HL-60 (cell line): ENCODE measurements around the gene TUT1.

Source experiments
- DNase-seq, 2 experiments: peaks; one replicate each; pipeline ENCODE4 v3.0.0-alpha.2; 2010 to 2020; ENCODE audit warnings: low read depth in 1 of 2, low spot score in 1 of 2
- H3K27ac ChIP-seq: fragments of 250-450 bp; sonication (Bioruptor Pico); replicated peaks from 2 replicates; pipeline ENCODE4 v1.5.1; 2020; ENCODE audit warnings: mild to moderate bottlenecking, moderate library complexity
- H3K27me3 ChIP-seq: fragments of 250-450 bp; sonication (Bioruptor Pico); 2 replicates; pipeline ENCODE4 v1.5.1; 2021; ENCODE audit warnings: mild to moderate bottlenecking, moderate library complexity; ENCODE audit not compliant: insufficient read depth, poor library complexity, severe bottlenecking
- H3K4me3 ChIP-seq: replicated peaks from 2 replicates; pipeline ENCODE4 v1.5.1; 2011; ENCODE audit warnings: mild to moderate bottlenecking, control low read depth, low read length; ENCODE audit not compliant: insufficient read depth
- GABPA ChIP-seq: IDR thresholded peaks from 2 replicates; pipeline ENCODE4 v1.6.1; 2012; ENCODE audit warnings: low read depth
- POLR2AphosphoS5 ChIP-seq: IDR thresholded peaks from 2 replicates; pipeline ENCODE4 v1.6.1; 2012; ENCODE audit warnings: low read depth
- SPI1 ChIP-seq: IDR thresholded peaks from 2 replicates; pipeline ENCODE4 v1.6.1; 2012; ENCODE audit warnings: low read depth, mild to moderate bottlenecking, borderline replicate concordance
- TF ChIP-seq, protein P1 (sequence below): IDR thresholded peaks from 2 replicates; pipeline ENCODE4 v1.6.1; 2012; ENCODE audit warnings: low read depth; ENCODE audit not compliant: insufficient replicate concordance
- TF ChIP-seq, protein P2 (sequence below): IDR thresholded peaks from one replicate; pipeline ENCODE4 v1.5.1; 2011; ENCODE audit warnings: low read length, control low read depth, inconsistent platforms; ENCODE audit not compliant: insufficient read depth

TUT1 gene

GRCh38 chr11:62543680-62544444 is 47.5 kb downstream of the TUT1 start:
- Histone ChIP-seq H3K27me3 (no peaks in the 10 kb centered on the region), H3K27ac (no peak overlapping the region)
- DNase-seq: no peak

GRCh38 chr11:62542750-62543567 is 48.4 kb downstream of the TUT1 start:
- peak; percentile 63; the same call in 1 of the 2 replicates for TF ChIP-seq SPI1
- TF ChIP-seq, protein P1, sequence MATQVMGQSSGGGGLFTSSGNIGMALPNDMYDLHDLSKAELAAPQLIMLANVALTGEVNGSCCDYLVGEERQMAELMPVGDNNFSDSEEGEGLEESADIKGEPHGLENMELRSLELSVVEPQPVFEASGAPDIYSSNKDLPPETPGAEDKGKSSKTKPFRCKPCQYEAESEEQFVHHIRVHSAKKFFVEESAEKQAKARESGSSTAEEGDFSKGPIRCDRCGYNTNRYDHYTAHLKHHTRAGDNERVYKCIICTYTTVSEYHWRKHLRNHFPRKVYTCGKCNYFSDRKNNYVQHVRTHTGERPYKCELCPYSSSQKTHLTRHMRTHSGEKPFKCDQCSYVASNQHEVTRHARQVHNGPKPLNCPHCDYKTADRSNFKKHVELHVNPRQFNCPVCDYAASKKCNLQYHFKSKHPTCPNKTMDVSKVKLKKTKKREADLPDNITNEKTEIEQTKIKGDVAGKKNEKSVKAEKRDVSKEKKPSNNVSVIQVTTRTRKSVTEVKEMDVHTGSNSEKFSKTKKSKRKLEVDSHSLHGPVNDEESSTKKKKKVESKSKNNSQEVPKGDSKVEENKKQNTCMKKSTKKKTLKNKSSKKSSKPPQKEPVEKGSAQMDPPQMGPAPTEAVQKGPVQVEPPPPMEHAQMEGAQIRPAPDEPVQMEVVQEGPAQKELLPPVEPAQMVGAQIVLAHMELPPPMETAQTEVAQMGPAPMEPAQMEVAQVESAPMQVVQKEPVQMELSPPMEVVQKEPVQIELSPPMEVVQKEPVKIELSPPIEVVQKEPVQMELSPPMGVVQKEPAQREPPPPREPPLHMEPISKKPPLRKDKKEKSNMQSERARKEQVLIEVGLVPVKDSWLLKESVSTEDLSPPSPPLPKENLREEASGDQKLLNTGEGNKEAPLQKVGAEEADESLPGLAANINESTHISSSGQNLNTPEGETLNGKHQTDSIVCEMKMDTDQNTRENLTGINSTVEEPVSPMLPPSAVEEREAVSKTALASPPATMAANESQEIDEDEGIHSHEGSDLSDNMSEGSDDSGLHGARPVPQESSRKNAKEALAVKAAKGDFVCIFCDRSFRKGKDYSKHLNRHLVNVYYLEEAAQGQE: no peak
- TF ChIP-seq, protein P2, sequence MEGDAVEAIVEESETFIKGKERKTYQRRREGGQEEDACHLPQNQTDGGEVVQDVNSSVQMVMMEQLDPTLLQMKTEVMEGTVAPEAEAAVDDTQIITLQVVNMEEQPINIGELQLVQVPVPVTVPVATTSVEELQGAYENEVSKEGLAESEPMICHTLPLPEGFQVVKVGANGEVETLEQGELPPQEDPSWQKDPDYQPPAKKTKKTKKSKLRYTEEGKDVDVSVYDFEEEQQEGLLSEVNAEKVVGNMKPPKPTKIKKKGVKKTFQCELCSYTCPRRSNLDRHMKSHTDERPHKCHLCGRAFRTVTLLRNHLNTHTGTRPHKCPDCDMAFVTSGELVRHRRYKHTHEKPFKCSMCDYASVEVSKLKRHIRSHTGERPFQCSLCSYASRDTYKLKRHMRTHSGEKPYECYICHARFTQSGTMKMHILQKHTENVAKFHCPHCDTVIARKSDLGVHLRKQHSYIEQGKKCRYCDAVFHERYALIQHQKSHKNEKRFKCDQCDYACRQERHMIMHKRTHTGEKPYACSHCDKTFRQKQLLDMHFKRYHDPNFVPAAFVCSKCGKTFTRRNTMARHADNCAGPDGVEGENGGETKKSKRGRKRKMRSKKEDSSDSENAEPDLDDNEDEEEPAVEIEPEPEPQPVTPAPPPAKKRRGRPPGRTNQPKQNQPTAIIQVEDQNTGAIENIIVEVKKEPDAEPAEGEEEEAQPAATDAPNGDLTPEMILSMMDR: peak; percentile 94
- Histone ChIP-seq H3K4me3 (peak overlapping the region; percentile 15), H3K27ac (no peak overlapping the region), H3K27me3 (no peaks in the 10 kb centered on the region)
- peak; percentile 62 to 83 for DNase-seq

More at GRCh38 chr11:62543680-62544444, 47.5 kb downstream of the TUT1 start:
- TF ChIP-seq POLR2AphosphoS5 (no peak), SPI1 (no peak)
- H3K4me3 ChIP-seq: peak overlapping the region; percentile 65

- no peak overlapping the region for H3K4me3 ChIP-seq
- no peaks in the 10 kb centered on the region for H3K27me3 ChIP-seq
- H3K27ac ChIP-seq: no peak overlapping the region
- DNase-seq: no peak
- TF ChIP-seq, protein P1: no peak
- no peak for TF ChIP-seq SPI1
- no peak for TF ChIP-seq GABPA
These were observed 49.1 kb downstream of the TUT1 start for GRCh38 chr11:62542111-62542745.

DNA sequence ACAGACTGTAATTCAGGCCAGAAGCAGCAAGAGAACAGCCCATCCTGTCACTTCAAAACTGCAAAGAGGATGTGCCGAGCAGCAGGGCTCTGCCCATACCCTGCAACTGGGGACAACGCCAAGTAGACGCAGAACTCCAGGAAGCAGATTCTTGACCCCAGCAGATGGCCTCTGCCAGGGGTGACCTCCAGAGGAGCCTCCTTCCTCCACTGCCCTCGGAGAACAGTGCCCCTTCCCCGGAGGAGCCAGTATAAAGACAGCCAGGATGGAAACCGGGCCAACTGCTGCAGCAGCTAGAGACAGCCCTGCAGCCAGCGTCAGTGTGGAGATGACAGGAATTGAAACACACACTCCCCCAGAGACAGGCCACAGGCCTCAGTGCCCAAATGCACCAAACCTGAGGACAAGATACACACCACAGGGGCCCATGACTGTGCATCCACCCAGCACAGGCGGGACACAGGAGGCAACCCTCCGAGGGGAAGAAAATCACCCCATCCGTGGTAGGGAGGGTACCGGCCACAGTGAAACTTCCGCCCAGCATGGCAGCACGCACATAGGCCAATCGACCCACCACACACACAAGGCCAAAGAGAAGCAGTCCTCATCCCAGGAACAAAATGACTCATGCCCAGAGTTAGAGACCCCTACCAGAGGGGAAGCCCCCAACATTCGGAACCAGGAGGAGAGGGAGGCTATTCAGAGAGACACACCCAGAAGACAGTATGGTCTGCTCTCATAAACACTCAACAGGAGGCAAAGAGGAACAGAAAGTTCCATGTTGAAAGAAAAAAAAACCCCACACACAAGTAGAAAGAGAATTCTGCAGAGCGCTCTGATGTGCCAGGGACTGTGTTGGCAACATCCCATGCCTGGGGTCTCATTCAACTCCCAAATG is 50.3 kb downstream of the TUT1 start:
- no peak overlapping the region for H3K27ac ChIP-seq
- H3K27me3 ChIP-seq: no peaks in the 10 kb centered on the region
- TF ChIP-seq SPI1 (no peak), POLR2AphosphoS5 (no peak), GABPA (no peak)
- TF ChIP-seq, protein P2: no peak
- TF ChIP-seq, protein P1: no peak
- no peak for DNase-seq
- peak overlapping the region; percentile 23 for H3K4me3 ChIP-seq
